ENCODE measurements around the gene SVEP1.
"Not testable (repeated sequence)": the region's sequence is repeated elsewhere in the genome, so short reads cannot be mapped to it uniquely, and the experiment has no call there.

SVEP1 gene

DNA sequence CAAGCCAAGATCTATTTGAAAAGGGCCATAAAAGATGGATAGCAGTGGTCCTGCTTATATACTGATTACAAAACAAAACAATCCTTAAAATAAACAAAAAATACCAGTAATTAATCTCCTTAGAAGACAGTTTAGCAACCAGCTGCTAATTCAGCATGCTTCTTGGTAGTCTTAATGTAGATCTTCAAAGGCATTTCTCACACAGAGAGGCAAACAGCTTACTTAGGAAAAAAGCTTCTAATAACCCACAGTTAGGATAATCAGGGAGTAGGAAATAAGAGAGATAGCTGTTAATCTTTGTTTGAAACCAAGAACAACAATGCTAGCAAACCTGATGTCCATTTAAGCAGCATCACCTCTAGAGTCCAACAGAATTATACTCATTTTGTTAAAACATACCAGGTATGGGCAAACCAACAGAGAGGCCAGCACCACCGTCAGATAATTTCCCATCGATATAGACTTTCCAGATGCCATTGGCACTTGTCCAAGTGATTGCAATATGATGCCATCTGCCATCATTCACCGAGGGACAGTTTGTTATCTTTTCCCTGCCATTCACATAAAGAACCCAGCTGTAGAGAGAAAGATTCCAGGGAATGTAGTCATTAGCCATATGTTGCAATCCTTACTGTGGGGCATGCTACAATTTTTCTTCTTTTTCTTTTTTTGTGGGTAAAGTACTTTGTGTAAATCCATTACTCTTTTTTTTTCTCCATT lies 136.2 kb downstream of the SVEP1 start:
- no peak for DNase-seq

DNA sequence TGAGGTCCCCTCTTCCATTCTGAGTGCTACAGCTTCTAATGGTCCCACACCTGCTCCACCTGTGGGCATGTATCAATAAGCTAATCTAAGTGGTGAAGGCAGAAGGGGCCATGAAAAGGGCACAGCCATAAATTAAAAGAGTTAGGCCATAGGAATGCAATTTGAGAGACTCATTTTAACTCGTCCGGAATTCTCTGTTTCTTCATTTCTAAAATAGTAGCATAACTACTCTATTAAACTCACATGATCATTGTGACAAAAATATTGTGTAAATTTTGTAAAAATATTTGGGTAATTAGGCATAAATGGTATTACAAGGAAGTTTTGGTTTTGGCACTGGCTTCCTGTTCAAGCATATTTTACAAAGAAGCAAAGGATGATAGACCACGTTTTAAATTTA lies 138.7 kb downstream of the SVEP1 start:
- no peak for DNase-seq

DNA sequence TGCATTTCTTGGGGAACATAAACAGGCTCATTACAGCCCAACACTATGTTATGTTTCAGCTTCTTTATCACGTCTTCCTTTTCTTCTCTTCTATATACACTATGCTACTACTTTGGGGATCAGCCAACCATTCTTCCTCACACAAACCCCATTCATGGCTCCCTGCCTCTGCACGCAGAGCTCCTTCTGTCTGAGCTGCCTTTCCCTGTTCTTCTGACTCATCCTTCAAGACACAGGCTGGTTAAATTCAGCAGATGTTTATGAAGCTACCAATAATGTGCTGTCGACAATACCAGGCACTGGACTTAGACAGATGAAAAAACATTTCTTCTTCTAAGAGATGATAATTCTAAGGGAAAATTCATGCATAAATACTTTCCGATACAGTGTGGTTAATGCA lies 139.4 kb downstream of the SVEP1 start:
- DNase-seq = no peak

DNA sequence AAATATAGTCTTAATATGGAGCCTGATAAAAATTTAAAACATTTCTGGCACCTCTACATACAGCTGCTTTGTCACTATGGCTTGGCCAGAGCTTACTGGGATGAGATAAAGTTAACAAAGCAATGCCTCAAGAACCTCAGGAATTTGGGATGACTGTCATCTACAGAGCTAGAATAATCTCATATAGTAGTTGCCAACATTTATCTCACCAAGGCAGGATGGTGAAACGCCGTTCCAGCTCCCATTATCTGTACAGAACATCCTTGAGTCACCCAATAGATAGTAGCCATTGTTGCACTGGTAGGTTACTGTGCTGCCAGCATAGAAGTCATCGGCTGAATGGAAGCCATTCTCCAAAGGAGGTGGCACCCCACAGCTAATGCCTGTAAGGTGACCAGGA lies 147.3 kb downstream of the SVEP1 start:
- DNase-seq = no peak

DNA sequence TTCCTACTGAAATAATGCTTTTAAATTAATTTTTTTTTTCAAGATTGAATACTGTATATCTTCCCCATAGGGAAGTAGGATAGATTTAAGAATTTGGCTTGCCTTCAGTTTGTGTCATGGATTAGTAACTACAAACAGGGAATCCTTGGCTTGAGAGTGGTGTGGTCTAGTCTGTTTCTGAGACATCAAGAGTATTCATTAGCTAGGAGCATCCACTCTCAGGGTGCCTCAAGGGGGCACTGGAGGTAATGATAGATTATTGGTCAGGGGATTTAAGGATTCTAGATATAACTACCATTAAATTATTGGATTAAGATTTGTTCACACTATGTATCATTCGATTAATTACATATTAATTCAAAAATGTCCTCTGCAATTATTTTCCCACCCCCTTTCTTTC lies 150.1 kb downstream of the SVEP1 start:
- DNase-seq = no peak

DNA sequence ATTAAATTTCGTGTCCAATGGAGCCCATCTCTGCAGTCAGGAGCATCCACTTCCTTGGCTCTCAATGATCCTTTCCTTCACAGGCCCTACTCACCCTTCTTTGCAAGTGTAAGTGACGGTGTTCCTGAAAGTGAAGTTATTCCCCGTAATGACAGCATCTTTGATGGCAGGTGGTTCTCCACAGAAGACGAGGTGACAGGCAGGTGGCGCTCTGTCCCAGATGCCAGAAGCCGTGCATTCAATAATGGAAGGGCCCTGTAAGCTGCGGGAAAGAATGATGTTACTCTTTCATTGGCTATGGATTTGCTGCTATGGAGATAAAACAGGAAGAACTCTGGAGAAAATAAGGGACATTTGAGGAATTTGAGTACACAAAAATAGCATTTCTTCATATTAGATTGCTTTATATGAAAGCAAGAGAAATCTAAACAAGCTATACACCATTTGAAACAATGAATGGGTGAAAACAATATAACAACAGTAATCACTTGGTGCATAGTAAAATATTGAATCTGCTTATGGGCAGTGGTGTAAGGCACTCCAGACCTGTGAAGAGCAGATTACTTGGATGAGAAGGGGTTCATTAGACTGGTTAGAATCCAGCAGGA lies 151.9 kb downstream of the SVEP1 start:
- DNase-seq = no peak

DNA sequence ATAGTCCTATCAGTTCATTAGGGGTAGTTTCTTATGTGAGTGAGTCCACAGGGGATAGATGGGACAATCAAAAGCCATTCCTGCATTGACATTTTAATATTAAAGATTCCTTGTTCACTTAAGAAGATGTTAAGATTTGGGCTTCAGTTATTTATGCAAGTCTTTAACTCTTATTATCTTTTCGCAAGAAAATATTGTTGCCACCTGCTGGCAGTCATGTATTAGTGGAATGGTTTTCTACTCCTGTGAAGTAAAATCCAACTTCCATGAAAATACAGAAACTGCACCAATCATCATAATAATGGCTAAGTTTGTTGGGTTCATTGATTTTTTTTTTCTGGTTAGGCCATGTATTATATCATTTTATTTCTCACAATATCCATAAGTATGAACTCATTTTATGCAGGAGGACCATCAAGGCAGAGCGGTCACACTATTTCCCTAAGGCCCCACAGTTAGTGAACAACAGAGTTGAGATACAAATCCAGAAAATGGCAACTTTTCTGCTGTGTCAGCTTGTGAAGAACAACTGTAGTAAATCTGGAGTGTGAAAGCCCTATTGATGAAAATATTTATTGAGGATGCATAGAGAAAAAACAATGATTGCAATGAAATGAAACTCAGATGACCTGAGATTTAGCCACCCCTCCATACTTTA lies 153.4 kb downstream of the SVEP1 start:
- no peak for DNase-seq

DNA sequence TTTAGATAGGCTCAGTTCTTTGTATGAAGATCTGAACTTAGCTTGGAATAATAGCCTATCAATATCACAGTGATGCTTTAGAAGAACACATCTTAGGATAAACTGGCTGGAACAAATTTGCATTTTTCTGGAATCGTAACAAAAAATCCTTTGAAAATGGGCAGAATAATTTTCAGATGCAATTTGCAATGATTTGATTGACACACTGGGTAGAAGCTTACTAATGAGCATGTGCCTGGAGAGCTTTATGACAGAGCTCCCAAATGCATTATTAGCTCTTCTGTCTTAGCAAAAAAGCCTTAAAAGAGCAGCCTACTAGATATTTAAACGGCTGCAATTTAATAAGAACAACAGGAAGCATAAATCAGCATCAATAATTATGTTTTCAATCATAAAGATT lies 165.1 kb downstream of the SVEP1 start:
- DNase-seq = no peak

DNA sequence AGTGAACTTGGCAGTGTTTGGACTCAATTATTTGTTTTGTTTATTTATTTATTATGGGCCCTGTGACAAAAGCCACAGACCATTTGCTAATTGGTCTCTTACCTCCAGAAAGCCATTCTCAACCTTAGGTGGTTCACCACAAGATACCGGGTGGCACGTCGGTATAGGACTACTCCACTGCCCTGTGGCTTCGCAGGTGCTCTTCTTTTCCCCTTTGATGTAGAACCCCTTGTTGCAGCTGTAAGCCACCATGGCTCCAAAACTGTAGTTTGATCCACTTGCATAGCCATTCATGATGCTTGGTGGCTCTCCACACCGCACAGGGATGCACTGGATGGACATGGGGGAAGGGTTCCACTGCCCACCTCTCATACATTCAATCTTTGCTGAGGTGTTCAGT lies 168.6 kb downstream of the SVEP1 start:
- no peak for DNase-seq

DNA sequence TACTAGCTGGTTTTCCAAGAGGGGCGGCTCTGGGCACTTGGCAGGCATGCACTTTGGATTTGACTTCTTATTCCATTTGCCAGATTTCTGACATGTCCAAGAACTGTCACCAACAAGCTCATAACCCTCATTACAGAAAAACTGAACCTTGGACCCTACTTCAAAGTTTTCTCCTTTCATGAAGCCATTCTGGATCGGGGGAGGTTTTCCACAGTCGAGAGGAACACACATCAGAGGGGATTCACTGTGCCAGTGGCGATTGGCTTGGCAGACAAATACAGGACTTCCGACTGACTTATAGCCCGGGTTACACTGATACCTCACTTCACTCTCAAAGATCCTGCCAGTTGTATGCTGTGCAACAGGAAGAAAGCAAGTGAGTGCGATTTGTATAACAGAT lies 170.9 kb downstream of the SVEP1 start:
- DNase-seq = no peak

DNA sequence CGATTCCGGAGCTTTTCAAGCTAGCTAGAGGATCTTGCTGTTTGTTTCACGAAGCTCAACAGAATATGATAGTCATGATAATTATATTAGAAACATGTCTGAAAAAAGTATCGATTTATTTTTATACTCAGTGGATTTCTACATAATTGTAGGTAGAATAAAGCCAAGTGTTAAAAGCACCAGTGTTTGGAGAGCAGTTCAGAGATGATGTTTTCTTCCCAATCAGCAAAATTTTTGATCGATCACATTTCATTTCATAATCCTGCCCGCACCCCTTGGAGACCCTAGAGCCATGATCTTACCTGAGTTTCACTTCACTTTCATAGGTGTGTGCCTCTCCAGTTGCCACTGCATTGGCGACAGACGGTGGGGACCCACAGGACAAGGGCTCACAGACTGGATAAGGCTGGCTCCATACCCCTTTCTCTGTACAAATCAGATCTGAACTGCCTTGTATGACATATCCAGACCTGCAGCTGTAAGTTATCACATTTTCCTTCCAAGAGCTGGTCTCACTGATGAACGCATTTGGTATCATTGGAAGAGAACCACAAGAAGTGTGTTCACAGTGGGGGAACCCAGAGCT lies 173.6 kb downstream of the SVEP1 start:
- DNase-seq = no peak

DNA sequence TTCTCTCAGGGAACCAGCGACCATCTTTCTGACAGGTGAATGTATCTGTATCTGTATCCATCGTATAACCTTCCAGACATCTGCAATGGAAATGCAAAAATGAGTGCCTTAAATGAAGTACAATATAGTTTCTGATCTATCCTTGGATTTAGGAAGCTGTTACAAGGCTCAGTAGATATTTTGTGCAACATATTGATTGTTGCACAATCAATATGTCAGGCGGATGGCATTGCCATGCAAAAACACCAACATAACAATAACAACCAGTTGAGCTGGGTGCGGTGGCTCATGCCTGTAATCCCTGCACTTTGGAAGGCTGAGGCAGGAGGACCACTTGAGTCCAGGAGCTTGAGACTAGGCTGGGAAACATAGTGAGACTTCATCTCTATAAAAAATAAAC lies 175.1 kb downstream of the SVEP1 start:
- no peak for DNase-seq

DNA sequence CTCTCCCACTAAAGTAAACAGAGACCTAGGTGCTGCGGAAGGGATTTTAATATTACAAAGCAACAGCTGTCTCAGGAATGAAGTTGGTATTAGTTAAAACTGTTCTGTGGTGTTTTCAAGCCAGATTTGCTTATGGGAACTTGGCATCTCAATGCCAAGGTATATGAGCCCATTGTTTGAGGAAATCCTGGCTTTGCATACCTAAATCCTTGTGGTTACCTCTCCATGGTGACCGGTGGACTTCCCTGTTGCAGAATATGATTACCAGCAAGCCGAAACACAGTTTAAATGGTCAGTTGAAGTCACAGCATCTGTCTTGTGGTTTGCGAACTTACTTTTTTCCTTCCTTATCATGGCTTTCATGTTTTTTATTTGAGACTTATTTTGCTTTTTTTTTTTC lies 179.6 kb downstream of the SVEP1 start:
- no peak for DNase-seq

DNA sequence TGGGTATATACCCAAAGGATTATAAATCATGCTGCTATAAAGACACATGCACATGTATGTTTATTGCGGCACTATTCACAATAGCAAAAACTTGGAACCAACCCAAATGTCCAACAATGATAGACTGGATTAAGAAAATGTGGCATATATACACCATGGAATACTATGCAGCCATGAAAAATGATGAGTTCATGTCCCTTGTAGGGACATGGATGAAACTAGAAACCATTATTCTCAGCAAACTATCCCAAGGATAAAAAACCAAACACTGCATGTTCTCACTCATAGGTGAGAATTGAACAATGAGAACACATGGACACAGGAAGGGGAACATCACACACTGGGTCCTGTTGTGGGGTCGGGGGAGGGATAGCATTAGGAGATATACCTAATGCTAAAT lies 180.5 kb downstream of the SVEP1 start:
- DNase-seq = not testable (repeated sequence)

DNA sequence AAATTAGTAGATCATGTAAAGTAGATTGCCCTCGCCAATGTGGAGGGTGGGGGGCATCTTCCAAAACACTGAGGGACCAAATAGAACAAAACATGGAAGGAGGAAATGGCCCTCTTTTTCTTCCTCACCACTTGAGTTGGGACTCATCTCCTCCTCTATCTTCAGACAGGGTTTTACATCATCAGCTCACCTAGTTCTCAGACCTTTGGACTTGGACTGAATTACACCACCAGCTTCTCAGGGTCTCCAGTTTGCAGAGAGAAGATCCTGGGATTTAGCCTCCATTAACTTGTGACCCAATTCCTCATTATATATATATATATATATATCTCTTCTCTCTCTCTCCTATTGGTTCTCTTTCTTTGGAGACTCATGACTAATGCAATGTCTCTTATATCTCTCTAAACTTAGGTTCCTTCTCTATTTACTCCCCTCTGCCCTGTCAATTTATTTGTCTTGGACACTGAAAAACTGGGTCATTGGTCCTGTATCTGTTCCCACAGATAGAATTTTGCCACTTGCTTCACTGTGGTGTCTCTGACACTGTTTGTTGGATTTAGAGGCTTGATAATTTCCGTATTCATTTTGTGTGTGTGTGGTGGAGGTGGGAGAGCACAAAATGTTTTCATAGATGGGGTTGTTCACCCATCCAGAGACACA lies 187.6 kb downstream of the SVEP1 start:
- no peak for DNase-seq

DNA sequence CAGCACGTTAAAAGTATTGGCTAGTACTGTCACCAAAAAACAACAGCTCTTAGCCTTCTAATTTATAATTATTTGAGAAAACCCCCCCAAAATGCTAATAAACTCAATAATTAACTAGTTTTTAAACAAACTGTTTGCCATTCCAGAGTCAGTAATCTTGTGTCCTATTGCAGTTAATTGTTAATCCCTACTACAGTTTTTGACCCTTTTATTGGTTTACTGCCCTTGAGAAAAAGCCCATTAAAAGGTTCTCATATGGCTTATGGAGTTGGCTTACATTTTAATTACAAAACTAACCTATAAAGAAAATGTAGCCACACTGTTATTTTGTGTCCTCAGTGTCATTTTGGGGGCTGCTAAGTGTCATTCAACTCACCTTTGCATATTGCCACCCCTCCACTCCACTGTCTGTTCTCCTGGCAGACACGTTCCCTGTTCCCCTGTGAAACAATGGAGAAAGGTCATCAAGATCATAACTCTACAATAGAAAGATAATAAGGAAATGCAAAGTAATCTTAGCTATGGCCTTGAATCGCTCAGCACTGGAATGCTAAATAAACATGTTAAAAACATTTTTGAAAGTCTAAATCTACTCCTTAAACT lies 190.3 kb downstream of the SVEP1 start:
- DNase-seq = no peak

DNA sequence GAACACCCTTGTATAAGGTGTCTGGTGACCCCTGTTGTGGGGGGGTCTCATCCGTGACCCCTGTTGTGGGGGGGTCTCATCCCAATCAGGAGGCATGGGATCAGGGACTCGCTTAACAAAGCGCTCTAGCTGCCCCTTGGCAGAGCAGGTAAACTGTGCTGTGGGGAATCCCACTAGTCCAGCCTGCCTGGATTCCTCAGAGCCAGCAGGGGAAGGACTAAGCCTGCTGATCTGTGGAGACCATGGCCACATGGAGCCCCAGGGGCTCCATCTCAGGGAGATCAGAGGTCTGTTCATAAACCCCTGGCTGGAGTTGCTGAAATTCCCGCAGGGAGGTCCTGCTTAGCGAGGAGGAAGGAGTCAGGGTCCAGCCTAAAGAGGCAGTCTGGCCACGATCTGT lies 196.1 kb downstream of the SVEP1 start:
- DNase-seq = no peak

DNA sequence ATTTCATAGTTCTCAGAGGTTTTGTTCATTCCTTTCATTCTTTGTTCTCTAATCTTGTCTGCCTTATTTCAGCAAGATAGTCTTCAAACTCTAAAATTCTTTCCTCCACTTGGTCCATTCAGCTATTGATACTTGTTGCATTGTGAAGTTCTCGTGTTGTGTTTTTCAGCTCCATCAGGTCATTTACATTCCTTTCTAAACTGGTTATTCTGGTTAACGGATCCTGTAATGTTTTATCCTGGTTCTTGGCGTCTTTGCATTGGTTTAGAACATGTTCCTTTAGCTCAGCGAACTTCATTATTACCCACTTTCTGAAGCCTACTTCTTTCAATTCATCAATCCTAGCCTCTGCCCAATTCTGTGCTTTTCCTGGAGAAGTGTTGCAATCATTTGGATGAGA lies 196.8 kb downstream of the SVEP1 start:
- DNase-seq = no peak

DNA sequence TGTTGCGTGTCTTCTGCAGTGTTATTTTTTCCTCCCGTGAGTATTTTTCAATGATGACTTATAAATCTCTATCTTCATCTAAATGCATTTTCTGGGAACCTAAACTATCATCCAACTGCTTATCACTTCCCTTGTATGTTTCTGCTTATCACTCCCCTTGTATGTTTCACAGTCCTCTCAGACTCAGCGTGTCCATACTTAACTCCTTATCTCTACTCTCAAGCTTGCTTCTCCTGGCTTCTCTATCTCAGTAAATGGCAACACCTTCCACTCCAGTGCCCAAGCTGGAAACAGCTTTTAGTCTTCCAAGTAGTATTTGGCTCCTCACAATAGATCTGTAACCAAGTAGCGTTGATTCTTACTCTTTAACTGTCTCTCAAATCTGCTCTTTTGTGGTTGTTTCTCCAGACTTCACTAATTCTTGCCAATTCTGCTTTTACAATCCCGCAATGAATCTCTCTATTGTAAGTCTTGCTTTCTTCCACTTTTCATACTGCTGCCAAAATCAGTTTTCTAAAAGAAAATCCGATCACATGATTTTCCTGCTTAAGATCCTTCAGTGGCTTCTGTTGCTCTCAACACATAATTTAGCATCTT lies 208.0 kb downstream of the SVEP1 start:
- no peak for DNase-seq

DNA sequence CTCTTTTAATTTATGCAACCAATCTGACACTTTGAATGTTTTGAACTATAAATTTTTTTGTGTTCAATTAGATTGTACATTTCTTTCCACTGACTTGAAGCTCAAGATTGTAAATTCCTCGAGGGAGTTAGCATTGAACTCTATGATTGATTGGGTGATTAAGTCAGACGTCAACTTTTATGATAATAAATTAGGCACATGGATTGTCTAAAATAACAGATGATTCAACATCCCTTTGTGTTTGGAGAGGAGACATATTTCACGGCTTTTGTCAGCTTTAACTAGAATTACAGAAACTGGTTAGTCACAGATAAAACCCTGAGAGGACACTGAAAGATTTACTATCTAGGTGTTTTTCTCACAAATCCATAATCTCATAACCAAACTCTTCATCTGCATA lies 209.2 kb downstream of the SVEP1 start:
- DNase-seq = no peak

DNA sequence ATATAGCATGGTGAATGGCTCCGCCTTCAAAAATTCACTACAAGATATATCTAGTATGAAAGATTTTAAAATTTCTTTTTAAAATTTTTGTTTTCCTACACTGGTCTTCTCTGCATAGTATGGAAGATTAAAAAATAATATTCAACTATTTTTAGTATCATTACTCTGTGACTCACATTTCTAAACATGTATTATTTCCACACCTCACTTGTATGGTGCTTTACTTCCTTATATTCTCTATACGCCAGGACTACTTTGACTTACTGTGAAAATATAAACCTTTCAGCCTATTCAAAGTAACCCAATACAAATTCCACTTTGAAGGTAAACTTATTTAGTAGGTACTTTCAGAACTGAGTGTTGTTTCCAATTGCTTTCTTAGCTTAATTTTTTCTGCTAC lies 215.1 kb downstream of the SVEP1 start:
- no peak for DNase-seq

DNA sequence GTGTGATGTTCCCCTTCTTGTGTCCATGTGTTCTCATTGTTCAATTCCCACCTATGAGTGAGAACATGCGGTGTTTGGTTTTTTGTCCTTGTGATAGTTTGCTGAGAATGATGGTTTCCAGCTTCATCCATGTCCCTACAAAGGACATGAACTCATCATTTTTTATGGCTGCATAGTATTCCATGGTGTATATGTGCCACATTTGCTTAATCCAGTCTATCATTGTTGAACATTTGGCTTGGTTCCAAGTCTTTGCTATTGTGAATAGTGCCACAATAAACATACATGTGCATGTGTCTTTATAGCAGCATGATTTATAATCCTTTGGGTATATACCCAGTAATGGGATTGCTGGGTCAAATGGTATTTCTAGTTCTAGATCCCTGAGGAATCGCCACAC lies 220.5 kb downstream of the SVEP1 start:
- not testable (repeated sequence) for DNase-seq

DNA sequence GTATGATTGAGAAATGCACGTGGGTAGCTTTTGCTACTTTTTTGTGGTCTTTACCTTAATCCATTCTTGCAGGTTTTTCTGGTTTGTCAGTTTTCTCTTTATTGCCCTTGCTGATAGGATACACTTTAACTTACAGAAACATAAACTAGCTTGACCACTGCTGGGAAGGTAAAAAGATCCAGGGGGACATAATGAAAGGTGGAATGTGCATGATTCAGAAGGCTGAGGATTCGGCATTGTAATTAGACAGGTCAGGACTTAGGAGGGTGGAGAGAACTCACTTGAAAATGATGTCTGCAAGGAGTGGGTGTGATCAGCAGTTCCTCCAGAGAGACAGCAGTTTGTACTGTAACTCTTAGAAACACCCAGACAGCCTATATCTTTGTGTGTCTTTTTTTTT lies 222.0 kb downstream of the SVEP1 start:
- DNase-seq = no peak

All from effector CD8-positive, alpha-beta T cell (primary cell).